Activated naive CD4-positive, alpha-beta T cell treated with anti-CD3 and anti-CD28 coated beads, Interleukin-2, amount 10 ng/mL, durations not matched to agents 7 days and 5 days (primary cell): ENCODE data around the gene TCEA2.

Source experiments
- CTCF ChIA-PET: fragments of 350-600 bp; sonication (Branson Sonifier 250); formaldehyde crosslinking; loops from one replicate; lab custom pipeline; 2021; ENCODE audit warnings: antibody characterized with exemption; lab: Charles Lee
- DNase-seq: peaks from one replicate; pipeline ENCODE4 v3.0.0-alpha.2; 2020
- H3K27ac Mint-ChIP-seq: one replicate; pipeline ENCODE4 v1.8.0; 2021; ENCODE audit warnings: mild to moderate bottlenecking, moderate library complexity, mixed read lengths
- H3K27me3 Mint-ChIP-seq: one replicate; pipeline ENCODE4 v1.8.0; 2021; ENCODE audit warnings: mild to moderate bottlenecking, mixed read lengths
- H3K36me3 Mint-ChIP-seq: one replicate; pipeline ENCODE4 v1.8.0; 2021; ENCODE audit warnings: mixed read lengths
- H3K4me1 Mint-ChIP-seq: one replicate; pipeline ENCODE4 v1.8.0; 2021; ENCODE audit warnings: mixed read lengths
- H3K4me3 Mint-ChIP-seq: one replicate; pipeline ENCODE4 v1.8.0; 2021; ENCODE audit warnings: mild to moderate bottlenecking, moderate library complexity, mixed read lengths
- H3K9me3 Mint-ChIP-seq: one replicate; pipeline ENCODE4 v1.8.0; 2021; ENCODE audit warnings: mixed read lengths

The TCEA2 gene

DNA sequence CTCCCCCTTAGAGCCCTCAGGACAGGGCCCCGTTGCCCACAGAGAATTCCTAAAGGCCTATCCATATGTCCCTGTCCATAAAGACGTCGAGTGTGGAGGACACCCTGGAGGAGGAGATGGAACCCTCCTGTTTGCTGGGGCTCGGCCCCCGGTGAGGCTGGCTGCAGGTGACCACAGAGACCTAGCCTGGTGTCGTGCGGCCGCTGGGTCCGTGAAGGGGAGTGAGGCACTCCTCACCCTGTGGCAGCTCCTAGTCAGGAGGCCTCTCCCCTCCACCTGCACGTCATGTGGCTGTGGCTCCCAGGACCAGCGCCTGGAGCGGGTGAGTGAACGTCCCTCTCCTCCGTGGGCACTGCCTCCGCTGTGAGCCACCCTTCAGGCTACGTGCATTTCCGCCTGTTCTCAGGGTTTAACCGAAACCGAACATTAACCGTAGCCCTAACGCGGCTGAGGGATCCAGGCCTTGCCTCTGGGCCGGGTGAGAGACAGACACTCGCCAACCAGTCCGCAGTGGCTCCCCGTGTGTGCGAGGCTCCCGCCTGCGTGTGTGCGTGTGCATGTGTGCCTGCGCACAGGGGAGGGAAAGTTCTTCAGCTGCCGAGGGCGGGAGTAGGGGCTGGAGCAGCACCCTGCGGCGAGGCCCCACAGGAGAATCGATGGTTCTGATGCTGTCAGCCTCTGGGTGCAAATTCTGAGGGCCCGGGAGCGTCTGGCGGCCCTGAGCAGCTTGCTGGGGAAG lies 5.9 kb upstream of the TCEA2 start:
- CTCF ChIA-PET: interaction anchor here (0.6 to 2.8 kb wide), 11 partner anchors 8 to 192 kb away, joined by 3 to 16 read pairs (median 3); partner anchors contain the start of genes PRPF6, SAMD10, SOX18 and TPD52L2
- H3K27me3 Mint-ChIP-seq: peaks cover 46% of the 10 kb centered on the region
- peaks cover 2% of the 10 kb centered on the region for H3K36me3 Mint-ChIP-seq
- H3K4me1 Mint-ChIP-seq: peaks cover 38% of the 10 kb centered on the region
- H3K9me3 Mint-ChIP-seq: no peaks in the 10 kb centered on the region
- peak overlapping the region; percentile 86 for H3K27ac Mint-ChIP-seq
- H3K4me3 Mint-ChIP-seq: peak overlapping the region; percentile 76
- DNase-seq: peak; percentile 62

DNA sequence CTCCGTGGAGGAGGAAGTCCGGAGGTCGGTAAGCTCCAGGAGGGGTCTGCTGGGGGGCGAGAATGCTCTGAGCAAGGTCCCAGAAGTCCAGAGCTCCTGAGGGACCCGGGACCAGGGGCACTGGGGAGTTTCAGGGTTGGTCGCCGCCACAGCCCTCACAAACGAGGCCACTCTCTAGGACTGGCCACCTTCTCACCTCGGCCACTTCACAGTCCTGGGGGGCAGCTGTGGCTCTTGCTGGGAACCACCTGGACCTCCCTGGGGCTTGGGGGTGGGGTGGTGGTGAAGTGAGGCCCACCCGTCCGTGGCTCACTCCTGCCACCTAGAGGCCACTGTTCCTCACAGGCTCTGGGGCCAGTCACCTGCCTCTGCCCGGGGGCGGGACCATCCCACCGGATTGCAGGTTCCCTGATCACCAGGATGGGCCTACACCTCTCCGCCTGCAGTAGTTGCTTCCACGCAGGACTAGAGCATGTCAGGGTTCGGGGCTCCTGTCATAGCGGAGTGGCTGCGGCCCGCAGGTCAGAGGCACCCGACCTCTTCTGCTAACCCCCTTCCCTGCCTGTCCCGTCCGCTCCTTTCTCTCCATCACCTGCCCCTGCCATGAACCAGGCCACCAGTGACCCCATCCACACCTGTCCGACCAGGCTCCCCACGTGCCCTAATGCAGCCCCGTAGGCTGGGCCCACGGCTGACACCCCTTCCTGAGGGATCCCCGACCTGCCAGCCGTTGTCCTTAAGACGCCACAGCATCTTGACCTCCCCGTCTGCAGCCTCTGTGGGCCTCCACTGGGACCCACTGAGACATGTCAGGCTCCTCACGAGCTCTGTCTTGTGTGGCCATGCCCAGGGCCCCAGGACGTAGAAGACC lies 5.1 kb upstream of the TCEA2 start:
- peak overlapping the region; percentile 86 for H3K27ac Mint-ChIP-seq
- H3K36me3 Mint-ChIP-seq: peaks cover 2% of the 10 kb centered on the region
- no peaks in the 10 kb centered on the region for H3K9me3 Mint-ChIP-seq
- peaks cover 43% of the 10 kb centered on the region for H3K4me1 Mint-ChIP-seq
- DNase-seq: peak; percentile 89
- CTCF ChIA-PET: interaction anchor here (0.6 to 2.8 kb wide), 11 partner anchors 9 to 192 kb away, joined by 3 to 16 read pairs (median 3); partner anchors contain the start of genes PRPF6, SAMD10, SOX18 and TPD52L2
- H3K27me3 Mint-ChIP-seq: peaks cover 39% of the 10 kb centered on the region
- H3K4me3 Mint-ChIP-seq: peak overlapping the region; percentile 76

DNA sequence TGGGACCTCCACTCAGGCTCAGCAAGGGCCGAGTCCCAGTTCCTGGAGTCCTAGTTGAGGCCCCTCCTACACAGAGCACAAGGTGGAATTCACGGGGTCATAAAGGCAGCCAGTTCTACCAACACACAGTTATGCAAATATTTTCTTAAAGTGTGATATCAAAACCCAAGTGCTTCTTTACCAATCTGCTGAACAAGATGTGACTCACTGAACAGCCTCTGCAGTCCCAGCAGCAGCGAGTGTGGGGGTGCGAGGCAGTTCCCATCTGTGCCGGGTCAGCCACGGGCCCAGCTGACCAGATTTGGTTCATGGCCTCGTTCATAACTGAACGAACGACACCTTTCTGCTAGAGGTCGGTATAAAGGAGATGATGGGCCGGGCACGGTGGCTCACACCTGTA lies 4.5 kb upstream of the TCEA2 start:
- H3K4me3 Mint-ChIP-seq: peak overlapping the region; percentile 76
- peaks cover 41% of the 10 kb centered on the region for H3K4me1 Mint-ChIP-seq
- H3K27ac Mint-ChIP-seq: no peak overlapping the region
- CTCF ChIA-PET: interaction anchor here (1.7 to 2.8 kb wide), 2 partner anchors 20 to 78 kb away, joined by 7 to 16 read pairs; partner anchors contain the start of genes PRPF6 and SAMD10
- peaks cover 2% of the 10 kb centered on the region for H3K36me3 Mint-ChIP-seq
- peaks cover 33% of the 10 kb centered on the region for H3K27me3 Mint-ChIP-seq
- DNase-seq: no peak
- H3K9me3 Mint-ChIP-seq: no peaks in the 10 kb centered on the region

DNA sequence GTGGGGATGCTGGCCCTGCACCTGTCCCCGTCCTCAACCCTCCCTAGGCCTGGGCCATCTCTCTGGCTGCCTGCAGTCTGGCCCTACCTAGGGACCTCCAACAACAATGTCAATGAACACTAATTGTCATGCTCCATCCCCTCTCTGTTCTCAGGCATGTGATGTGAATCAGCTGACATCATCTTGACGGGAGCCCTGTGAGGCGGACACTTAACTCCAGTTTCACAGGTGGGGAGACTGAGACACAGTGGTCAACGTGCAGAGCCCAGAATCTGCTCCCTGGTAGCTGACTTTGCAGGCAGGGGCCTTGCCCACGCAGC lies 762 bp upstream of the TCEA2 start:
- no peaks in the 10 kb centered on the region for H3K9me3 Mint-ChIP-seq
- DNase-seq: no peak
- CTCF ChIA-PET: interaction anchor here (3.6 kb wide), 1 partner anchor 23 kb away, joined by 17 read pairs; no protein-coding TSS in a partner anchor
- peaks cover 62% of the 10 kb centered on the region for H3K4me1 Mint-ChIP-seq
- H3K36me3 Mint-ChIP-seq: peaks cover 1% of the 10 kb centered on the region
- H3K27ac Mint-ChIP-seq: peak overlapping the region; percentile 45
- peak overlapping the region; percentile 86 for H3K4me3 Mint-ChIP-seq
- peaks cover 25% of the 10 kb centered on the region for H3K27me3 Mint-ChIP-seq

DNA sequence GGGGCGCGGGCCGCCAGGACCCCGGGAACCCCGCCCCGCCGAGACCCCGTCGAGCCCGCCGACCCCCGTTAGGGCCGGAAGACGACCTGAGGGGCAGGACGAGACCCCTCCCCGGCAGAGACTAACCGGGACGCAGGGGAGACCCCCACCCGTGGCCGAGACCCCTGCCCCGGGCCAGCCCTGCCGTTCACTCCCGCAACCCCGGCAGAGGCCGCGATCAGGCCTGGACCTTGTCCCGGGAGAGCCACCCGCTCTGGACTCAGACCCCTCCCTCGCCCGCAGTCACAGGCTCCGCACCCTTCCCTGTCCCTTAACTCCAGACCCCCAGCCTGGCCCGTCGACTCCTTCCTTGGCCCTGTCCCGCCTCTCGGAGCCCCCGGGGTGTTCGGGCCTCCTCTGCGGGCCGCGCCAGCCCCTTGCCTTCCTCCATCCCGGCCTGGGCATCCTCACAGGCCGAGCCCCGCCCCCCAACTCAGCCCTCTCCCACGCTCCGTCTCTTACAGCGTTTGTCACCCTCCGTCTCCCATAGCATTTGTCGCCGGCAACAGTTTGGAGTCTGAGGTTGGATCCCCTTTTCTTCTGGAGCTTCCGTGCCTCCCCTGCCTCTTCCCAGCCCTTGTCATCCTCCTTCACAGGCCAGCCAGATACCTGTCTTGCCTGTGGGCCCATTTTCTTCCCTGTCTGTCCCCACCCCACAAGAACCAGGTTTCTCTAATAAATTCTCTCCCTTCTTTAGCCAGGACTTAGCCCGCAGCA lies 569 bp downstream of the TCEA2 start:
- Mint-ChIP-seq H3K27me3 (peaks cover 15% of the 10 kb centered on the region), H3K4me1 (peaks cover 61% of the 10 kb centered on the region), H3K4me3 (peak overlapping the region; percentile 86), H3K27ac (peak overlapping the region; percentile 58), H3K36me3 (no peaks in the 10 kb centered on the region), H3K9me3 (no peaks in the 10 kb centered on the region)
- CTCF ChIA-PET: interaction anchor here (3.6 kb wide), 1 partner anchor 25 kb away, joined by 17 read pairs; no protein-coding TSS in a partner anchor
- DNase-seq: peak; percentile 50

DNA sequence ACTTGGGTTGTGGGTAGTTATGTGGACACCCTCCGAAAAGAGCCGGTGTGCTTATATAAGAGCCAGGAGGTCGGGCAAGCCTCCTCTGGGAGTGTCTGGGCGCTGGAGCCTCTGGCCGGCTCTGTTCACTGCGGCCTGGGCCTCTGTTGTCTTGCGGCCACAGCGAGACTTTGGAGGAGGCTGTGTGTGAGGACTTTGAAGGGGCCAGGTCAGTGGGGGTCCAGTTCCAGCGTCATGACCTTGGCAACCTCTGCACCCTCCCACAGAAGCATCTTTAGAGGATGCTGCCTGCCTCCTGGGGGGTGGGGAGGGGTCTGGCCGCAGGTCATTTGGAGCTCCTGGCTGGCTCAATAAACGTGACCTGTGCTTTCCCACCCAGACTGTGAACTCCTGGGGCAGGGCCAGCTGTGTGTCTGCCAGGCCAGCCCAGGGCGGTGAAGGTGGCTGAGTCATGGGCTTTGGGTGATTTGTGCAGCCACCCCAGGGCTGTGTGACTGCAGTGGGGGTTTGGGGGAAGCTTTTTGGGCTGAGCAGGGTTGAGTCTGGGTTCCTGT lies 1.2 kb downstream of the TCEA2 start:
- CTCF ChIA-PET: no interaction called here
- Mint-ChIP-seq H3K36me3 (no peaks in the 10 kb centered on the region), H3K27me3 (peaks cover 11% of the 10 kb centered on the region), H3K9me3 (no peaks in the 10 kb centered on the region), H3K27ac (peak overlapping the region; percentile 58), H3K4me3 (peak overlapping the region; percentile 86), H3K4me1 (peaks cover 62% of the 10 kb centered on the region)
- no peak for DNase-seq

DNA sequence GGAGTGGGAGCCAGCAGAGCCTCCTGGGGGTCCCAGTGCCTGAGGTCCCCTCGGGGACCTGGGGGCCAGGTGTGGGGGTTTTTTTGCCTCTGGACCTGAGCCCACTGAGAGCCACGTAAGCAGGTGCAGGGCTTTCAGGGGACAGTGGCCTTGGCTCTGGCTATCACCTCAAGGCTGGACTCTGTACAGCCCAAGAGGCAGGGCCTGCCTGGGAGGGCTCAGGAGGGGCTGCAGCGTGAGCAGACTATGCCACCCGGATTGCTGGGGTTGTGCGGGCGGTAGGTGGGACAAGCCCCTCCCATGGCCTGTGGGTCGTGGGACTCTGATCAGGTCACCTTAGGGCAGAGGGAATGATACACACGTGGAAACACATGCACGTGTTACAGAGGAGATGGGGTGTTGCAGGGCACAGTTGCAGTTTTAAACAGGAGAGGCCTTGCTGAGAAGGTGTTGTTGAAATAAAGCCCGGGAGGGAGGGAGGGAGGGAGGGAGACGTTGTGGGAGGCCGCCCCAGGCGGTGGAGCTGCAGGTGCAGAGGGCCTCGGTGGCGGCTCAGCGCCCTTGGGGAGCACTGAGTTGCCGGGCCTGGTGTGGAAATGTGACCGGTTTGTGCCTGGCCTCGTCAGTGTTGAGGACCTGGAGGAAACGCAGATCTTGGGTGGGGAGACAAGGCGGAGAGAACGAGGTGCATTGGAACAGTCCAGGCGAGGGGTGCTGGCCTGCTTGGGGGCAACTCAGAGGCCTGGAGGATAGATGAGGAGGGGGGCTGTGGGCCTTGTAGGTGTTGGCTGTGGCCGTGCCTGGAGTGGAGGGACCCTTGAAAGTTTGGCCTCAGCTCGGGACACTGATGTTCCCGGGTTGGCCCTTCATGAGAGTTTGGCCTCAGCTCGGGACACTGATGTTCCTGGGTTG lies 2.3 kb downstream of the TCEA2 start:
- CTCF ChIA-PET: interaction anchor here (1.1 kb wide), 1 partner anchor 26 kb away, joined by 4 read pairs; no protein-coding TSS in a partner anchor
- Mint-ChIP-seq H3K9me3 (no peaks in the 10 kb centered on the region), H3K4me1 (peaks cover 60% of the 10 kb centered on the region), H3K27me3 (peaks cover under 1% of the 10 kb centered on the region), H3K4me3 (peak overlapping the region; percentile 58), H3K27ac (peak overlapping the region; percentile 90), H3K36me3 (no peaks in the 10 kb centered on the region)
- peak; percentile 54 for DNase-seq

DNA sequence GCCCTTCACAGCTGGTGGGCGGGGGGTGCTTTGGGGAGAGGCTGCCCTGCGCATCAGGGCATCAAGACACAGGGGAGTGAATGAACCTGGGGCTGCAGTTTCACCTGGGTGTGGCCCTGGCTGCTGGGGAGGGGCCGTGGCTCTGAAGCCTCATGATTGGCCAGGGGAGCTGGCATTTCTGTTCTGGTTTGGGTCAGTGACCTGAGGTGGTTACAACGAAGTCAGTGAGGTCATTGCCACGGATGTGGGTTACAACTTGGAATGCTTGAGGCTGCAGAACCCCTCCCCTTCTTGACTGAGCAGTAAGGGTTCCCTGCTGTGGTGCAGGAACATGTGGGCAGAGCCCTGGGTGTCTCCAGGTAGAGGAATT lies 3.0 kb downstream of the TCEA2 start:
- CTCF ChIA-PET: interaction anchor here (1.1 kb wide), 1 partner anchor 27 kb away, joined by 4 read pairs; no protein-coding TSS in a partner anchor
- Mint-ChIP-seq H3K4me3 (peak overlapping the region; percentile 58), H3K9me3 (no peaks in the 10 kb centered on the region), H3K27me3 (no peaks in the 10 kb centered on the region), H3K4me1 (peaks cover 60% of the 10 kb centered on the region), H3K36me3 (no peaks in the 10 kb centered on the region), H3K27ac (peak overlapping the region; percentile 90)
- DNase-seq: peak; percentile 85

DNA sequence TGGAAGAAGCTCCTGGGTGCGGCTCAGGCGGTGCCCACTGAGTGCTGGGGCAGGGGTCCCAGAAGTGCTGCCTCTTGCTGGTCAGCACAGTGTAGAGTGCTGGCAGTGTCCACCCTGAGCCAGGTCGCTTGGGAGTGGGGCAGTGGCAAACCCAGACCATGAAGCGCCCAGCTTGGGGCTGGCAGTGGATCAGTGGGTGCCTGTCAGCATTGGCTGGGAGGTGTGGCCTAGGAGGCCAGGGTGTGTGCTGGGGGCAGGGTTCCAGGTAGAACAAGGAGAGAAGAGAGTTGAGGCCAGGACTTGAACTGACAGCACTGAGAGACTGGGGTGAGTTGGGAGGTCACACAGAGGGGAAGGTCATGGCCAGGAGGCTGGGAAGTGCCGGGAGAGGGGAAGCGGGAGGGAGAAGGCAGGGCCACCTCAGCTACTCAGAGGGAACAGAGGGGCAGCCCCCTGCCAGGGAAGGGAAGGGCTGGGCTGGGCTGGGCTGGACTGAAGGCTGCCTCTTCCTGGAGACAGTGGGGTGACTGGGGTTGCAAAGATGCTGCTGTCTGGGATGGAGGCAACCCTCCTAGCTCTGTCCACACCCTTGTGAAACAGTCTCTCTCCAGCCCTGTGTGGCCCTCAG lies 4.1 kb downstream of the TCEA2 start:
- Mint-ChIP-seq H3K4me1 (peaks cover 57% of the 10 kb centered on the region), H3K9me3 (no peaks in the 10 kb centered on the region), H3K4me3 (peak overlapping the region; percentile 12), H3K36me3 (peaks cover under 1% of the 10 kb centered on the region), H3K27me3 (no peaks in the 10 kb centered on the region), H3K27ac (peak overlapping the region; percentile 72)
- CTCF ChIA-PET: no interaction called here
- DNase-seq: no peak

DNA sequence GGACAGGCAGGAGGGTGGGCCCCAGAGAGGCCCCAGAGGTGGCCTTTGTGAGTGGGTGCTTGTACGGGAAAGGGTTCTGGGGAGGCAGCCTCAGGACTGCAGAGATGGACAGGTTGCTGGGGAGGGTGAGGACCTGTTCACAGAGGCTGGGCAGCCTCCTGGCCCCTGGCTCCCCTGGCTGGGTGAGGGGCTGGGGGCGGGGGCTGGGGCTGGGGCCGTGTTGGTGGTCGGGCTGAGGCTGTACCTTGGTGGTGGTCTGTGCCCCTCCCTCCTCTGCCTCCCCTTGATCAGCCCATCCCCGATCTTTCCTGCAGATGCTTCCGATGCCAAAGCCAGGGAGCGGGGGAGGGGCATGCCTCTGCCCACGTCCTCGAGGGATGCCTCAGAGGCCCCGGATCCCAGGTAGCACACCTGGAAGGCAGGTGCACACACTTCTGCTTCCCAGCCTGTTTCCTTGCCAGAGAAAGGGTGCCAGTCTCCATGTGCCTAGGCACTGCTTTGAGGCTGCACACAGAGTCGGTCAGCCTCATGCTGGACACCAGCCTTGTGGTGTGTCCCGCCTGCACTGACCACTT lies 4.8 kb downstream of the TCEA2 start:
- no peaks in the 10 kb centered on the region for H3K27me3 Mint-ChIP-seq
- peaks cover 2% of the 10 kb centered on the region for H3K36me3 Mint-ChIP-seq
- H3K4me3 Mint-ChIP-seq: no peak overlapping the region
- H3K4me1 Mint-ChIP-seq: peaks cover 60% of the 10 kb centered on the region
- H3K9me3 Mint-ChIP-seq: no peaks in the 10 kb centered on the region
- CTCF ChIA-PET: no interaction called here
- H3K27ac Mint-ChIP-seq: peak overlapping the region; percentile 24
- no peak for DNase-seq

DNA sequence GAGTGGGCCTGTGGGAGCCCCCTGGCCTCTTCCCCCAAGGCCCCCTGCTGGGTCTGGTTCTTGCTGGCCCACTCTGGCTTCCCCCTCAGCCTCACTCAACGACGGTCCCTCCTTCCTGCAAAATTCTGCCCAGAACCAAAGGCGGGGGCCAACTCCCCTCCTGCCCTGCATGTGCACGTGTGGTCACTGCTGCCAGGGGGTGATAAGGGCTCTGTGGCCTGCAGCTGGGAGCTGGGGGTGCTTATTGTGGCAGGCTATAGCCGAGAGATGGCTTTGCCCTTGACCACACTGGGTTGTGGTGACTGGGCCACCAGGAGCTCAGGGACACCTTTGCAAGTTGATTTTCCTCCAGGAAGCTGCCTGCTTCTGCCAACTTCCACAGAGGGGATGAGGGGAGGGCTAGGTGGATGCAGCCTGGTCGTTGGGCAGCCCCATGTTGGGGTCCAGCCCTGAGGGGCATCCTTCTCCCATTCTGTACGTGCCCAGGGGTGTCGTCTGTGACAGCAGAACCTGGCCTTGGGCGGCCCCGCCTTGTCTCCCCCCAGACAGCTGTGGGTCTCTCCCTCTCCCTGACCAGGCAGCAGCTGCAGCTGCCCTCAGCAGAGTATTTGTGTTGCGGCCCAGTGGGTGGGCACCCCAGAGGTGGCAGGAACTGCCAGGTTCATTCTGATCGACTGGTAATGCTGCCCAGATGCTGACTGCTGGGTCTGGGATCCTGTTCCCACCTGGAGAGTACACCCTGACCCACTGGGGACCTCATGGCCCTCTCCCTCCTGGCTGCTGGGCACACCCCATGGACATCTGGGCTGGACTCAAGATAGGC lies 5.6 kb downstream of the TCEA2 start:
- H3K9me3 Mint-ChIP-seq: no peaks in the 10 kb centered on the region
- H3K4me3 Mint-ChIP-seq: no peak overlapping the region
- CTCF ChIA-PET: interaction anchor here (1.6 kb wide), 1 partner anchor 15 kb away, joined by 7 read pairs; the partner anchor contains the start of gene LKAAEAR1
- peaks cover 5% of the 10 kb centered on the region for H3K36me3 Mint-ChIP-seq
- H3K27ac Mint-ChIP-seq: peak overlapping the region; percentile 79
- H3K27me3 Mint-ChIP-seq: no peaks in the 10 kb centered on the region
- H3K4me1 Mint-ChIP-seq: peaks cover 64% of the 10 kb centered on the region
- DNase-seq: no peak
